CD4-positive, alpha-beta T cell treated with Interleukin-10 for 1 hour (primary cell): ENCODE results near the gene CFHR3.
"Not testable (repeated sequence)": the region's sequence is repeated elsewhere in the genome, so short reads cannot be mapped to it uniquely, and the experiment has no call there.

Experiments used
- DNase-seq: peaks from one replicate; pipeline ENCODE4 v3.0.0-alpha.2; 2020

Gene CFHR3

DNA sequence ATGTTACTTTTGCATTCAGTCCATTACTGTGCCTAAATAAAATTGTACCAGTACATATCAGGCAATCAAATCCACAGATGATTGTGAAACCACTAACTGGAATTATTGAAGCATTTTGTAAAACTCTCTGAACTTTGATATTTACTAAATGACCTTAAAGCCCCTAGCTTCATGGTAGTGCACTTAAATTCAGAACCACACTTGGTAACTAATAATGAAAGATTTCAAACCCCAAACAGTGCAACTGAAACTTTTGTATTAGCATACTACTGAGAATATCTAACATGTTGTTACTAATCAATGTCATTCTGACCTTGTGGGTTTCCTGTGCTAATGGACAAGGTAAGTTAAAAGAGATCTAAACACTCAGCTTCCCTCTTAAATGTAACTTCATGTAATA, at the start of gene CFHR3:
TSS of gene CFHR3 (plus strand) at position 238 of the 400 bp plus-strand sequence. CDS start at position 285, 47 bp downstream.
- no peak for DNase-seq

DNA sequence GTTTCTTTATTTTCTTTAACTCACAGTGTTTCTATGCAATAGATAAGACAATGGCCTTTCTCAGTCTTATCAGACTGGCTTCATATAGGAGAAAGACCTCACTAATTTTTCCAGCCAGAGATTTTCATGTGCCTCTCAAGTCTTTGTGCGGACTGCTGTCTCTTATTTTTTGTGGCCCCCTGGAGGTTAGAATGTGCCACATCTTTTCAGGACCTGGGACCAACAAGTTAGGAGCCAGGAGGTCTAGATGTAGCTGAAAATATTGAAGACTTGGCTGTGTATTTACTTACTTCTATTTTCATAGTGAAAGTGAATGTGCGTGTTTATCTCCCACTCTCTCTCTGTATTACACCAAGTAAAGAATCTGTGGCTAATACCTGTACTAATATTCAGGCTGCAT, 42.1 kb upstream of the CFHR3 start:
- no peak for DNase-seq

DNA sequence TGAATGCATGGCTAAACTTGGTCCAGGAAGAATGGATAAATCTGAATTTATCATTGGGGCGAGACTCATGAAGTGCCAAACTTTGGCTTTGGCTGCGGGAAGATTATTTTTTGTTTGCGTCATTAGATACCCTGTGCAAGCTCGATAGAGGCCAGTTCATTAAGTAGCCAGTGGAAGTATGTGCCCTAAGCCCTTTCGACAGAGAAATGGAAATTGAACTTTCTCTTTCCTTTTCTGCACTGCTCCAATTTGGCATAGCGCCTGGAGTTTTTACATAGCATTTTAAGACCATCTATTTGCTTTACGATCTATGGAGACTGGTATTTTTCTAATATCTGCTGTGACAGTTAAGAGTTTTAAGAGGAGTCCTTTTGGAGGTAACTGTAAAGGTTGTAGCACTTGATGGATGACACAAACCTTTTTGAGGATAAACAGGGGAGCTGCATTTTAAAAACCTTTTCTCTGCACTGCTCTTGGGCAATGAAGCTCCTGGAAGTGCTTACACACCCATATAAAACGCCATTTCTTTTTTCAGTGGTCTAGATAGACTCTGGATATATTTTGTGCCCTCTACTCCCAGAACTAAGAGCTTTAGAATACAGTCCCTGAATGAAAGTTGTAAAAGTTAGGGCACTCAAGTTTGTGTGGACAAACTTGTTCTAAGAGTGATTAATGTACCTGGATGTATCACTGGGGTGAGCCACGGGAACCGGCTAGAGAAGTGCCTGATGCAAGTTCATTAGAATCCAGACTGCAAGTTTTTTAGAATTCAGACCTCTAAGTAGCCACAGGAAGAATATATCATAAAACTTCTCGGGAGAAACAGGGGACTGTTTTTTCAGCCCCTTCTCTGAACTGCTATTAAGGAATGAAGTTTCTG, 41.3 kb upstream of the CFHR3 start:
- DNase-seq = no peak

DNA sequence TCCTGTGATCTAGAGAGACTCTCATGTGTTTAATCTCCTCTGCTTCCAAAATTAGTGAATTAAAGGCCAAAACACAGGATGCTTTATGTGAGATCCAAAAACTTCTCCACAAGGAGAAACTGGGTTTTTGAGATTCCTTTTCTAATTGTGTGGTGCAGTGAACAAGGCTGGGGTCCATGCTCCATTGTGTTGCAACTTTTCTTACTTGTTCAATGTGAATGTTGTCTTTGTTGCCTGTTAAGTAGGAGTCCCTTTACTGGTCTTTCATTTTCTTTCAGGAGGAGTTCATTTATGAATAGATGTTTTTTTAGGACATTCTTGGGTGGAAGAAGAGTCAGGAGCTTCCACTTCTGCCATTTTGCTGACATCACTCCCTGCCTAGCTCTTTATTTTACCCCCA, 40.6 kb upstream of the CFHR3 start:
- no peak for DNase-seq

DNA sequence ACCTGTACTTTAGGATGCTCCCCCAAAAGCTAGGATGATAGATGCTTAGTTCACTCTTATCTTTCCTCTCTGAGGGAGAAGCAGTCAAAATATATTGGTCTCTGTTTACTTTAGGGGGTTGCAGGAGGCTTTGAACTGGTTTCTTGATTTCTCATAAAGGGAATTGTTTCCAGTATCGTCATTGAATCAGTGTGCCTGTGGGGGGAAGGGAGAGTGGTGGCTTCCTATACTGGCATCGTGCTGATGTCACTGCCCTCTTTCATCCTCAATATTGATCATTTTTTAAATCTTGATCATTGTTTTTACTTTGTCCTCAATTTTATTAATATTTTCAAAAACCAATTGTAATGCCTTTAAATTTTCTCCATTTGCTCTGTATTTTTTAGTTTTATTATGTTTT, 40.2 kb upstream of the CFHR3 start:
- no peak for DNase-seq

DNA sequence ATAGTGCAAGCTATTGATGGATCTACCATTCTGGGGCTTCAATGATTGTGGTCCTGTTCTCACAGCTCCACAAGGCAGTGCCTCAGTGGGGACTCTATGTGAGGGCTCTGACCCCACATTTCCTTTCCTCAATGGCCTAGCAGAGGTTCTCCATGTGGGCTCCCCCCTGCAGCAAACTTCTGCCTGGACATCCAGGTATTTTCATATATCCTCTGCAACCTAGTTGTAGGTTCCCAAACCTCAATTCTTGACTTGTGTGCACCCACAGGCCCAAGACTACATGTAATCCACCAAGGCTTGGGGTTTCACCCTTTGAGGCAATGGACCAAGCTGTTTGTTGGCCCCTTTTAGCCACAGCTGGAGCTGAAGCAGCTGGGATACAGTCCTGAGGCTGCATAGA, 35.9 kb upstream of the CFHR3 start:
- no peak for DNase-seq

DNA sequence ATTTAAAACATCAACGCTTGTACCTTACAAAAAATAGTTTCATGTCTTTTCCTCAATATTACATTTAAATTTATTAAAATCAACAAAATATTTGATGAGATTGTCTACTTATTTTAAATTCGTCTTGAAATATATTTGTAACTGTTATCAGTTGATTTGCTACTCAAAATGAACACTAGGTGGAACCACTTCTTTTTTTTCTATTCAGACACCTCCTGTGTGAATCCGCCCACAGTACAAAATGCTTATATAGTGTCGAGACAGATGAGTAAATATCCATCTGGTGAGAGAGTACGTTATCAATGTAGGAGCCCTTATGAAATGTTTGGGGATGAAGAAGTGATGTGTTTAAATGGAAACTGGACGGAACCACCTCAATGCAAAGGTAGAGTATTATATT, 31.4 kb upstream of the CFHR3 start:
- DNase-seq = not testable (repeated sequence)

DNA sequence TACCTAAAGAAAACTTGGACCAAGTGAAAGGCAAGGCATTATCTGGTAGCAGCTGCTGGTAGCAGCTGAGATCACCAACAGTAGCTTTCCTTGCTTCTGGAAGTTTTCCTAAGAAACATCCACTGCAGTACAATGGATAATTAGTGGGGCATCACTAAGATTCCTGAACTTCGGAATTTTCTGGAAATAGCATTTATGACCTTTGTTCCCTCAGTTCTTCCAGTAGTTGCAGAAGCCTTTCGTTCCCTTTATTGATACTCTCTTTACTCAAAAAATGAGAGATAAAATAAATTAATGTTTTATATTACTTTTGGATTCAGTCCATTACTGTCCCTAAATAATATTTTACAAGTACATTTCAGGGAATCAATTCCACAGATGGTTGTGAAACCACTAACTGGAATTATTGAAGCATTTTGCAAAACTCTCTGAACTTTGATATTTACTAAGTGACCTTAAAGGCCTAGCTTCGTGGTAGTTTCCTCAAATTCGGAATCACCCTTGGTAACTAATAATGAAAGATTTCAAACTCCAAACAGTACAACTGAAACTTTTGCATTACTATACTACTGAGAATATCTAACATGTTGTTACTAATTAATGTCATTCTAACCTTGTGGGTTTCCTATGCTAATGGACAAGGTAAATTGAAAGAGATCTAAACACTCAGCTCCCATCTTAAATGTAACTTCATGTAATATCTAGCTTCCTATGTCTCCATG, 9.5 kb upstream of the CFHR3 start:
- DNase-seq = not testable (repeated sequence)

DNA sequence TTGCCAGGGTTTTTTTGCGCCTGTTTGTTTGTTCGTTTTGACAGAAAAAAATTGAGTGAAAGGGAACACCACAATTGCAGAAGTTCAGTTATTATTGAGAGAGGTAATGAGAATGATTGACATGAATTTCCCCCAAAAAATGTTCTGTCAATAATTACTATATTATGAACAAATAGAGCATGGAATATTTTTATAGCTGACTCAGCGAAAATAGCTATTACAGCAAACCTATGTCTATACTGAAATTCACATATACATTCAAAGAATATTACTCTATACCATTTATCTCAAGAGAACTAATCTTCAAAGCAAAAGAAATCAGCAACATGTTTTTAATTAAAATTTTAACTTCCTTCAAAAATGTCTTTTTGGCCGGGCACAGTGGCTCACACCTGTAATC, 4.8 kb upstream of the CFHR3 start:
- DNase-seq = not testable (repeated sequence)

DNA sequence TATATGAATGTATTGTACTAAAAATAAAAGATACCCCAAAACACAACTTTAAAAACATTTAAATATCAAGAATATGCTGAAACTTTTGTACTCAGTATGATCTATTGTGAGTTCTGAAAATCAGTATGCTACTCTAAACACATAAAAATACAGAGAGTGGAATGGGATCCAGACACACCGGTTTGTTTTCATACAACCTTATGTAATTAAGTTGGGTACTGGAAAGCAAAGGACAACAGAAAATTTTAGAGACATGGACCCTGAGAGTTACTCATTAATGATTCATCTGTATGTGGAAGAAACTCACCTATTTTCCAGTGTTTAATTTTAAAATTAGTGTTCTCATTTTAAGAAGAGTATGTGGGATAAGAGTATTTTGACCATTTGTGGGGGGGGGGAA, 927 bp upstream of the CFHR3 start:
- no peak for DNase-seq

DNA sequence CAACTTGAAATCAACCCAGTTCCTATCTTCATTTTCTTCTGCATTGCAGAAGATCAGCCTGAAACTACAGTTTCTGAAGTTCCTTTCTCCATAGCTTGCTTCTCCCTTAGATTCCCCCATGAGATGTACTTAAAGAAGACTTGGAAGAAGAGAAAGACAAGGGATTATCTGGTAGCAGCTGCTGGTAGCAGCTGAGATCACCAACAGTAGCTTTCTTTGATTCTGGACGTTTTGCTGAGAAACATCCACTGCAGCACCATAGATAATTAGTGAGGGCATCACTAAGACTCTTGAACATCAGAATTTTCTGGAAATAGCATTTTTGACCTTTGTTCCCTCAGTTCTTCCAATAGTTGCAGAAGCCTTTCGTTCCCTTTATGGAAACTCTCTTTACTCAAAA, 465 bp upstream of the CFHR3 start:
- DNase-seq = no peak

DNA sequence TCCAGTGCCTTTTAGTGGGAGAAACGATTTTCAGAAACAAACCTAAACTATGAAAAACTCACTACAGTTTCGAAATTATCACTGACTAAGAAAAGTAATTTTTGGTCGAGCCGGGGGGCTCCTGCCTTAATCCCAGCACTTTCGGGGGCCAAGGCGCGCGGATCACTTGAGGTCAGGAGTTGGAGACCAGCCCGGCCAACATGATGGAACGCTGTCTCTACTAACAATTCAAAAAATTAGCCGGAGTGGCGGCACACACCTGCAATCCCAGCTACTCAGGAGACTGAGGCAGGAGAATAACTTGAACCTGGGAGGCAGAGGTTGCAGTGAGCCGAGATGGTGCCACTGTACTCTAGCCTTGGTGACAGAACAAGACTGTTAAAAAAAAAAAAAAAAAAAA, 3.0 kb downstream of the CFHR3 start:
- DNase-seq = no peak

DNA sequence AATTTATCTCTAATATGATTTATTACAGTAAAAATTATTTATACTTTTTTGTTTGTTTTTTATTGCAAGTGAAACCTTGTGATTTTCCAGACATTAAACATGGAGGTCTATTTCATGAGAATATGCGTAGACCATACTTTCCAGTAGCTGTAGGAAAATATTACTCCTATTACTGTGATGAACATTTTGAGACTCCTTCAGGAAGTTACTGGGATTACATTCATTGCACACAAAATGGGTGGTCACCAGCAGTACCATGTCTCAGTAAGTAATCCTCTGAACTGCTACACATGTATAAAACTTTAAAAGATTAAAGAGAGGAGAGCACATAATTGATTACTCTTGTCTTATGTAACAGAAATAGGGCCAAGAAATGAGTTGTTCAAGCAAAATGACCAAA, 4.5 kb downstream of the CFHR3 start:
- no peak for DNase-seq

DNA sequence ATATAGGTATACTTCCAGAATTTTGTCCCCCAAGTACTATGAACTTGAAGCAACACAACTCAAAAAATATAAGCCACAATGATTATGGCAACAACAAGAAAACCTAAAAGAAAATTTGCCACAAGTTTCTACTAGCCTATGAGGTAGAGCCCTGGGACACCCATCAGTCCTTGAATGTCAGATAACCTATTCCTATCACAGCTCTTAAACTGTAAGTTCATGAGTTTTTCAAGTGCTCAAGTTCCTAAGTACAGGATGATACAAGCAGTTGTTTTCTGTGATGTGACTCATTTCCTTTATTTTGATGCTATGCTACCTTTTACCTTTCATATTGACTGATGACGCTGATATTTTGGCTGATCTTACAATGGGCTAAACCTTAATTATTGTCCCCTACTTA, 16.6 kb downstream of the CFHR3 start:
- DNase-seq = not testable (repeated sequence)

DNA sequence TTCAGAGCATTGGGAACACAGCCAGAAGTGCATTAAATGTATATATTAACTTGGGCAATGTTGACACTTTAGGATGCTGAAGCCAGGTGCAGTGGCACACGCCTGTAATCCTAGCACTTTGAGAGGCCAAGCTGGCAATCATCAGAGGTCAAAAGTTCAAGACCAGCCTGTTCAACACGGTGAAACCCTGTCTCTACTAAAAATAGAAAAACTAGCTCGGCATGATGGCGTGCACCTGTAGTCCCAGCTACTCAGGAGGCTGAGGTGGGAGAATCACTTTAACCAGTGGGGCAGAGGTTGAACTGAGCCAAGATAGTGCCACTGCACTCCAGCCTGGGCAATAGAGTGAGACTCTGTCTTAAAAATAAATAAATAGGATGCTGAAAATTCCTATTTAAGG, 19.5 kb downstream of the CFHR3 start:
- DNase-seq = not testable (repeated sequence)

DNA sequence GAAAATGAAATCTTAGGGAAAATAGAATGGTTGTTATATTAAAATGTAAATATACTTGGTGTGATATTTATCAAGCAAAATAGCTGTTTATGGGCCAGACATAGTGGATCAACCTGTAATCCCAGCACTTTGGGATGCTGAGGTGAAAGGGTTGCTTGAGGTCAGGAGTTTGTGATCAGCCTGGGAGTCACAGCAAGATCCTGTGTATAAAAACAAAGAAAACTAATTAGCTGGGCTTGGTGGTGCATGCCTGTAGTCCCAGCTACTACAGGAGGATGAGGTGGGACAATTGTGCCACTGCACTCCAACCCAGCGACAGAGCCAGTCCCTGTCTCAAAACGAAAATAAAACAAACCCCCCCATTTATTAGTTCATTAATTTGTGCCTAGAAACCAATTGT, 23.3 kb downstream of the CFHR3 start:
- DNase-seq = no peak

DNA sequence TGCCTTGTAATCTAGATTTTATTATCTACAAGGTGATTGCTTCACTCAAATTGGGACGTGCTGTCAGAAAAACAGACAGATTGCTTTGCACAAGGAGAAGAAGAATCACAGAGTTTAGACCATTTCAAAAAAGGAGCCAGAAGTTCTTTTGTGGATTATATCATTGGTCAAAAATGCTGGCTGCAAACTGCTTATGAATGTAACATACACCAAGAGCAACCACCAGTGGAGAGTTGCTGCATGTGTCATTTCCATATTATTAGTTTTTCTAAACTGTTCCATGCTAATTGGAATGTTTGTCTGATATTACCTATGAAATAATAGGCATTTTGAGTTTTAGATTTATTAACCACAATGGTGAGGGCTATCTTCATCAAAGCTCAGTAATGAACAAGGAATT, 27.3 kb downstream of the CFHR3 start:
- not testable (repeated sequence) for DNase-seq

DNA sequence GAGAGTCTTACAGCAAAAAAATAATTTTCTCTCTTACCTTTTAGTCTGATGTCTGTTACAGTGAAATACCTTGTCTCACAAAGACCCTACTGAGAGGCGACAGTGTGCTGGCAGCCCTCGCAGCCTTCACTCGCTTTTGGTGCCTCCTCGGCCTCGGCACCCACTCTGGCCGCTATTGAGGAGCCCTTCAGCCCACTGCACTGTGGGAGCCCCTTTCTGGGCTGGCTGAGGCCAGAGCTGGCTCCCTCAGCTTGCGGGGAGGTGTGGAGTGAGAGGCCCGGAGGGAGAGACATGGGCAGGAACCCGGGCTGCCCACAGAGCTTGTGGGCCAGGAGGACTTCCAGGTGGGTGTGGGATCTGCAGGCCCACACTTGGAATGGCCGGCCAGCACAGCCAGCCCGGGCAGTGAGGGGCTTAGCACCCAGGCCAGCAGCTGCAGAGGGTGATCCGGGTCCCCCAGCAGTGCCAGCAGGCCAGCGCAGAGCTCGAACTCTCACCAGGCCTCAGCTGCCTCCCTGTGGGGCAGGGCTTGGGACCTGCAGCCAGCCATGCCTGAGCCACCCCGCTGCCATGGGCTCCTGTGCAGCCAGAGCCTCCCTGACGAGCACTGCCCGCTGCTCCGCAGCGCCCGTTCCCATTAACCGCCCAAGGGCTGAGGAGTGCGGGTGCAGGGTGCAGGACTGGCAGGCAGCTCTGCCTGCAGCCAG, 34.0 kb downstream of the CFHR3 start:
- DNase-seq = no peak

DNA sequence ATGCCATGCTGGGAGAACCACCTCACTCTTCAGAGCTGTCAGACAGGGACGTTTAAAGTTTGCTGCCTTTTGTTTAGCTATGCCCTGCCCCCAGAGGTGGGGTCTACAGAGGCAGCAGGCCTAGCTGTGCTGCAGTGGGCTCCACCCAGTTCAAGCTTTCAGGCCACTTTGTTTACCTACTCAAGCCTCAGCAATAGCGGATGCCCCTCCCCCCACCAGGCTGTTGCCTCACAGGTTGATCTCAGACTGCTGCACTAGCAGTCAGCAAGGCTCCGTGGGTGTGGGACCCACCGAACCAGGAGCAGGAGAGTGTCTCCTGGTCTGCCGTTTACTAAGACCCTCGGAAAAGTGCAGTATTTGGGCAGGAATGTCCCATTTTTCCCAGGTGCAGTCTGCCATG, 42.8 kb downstream of the CFHR3 start:
- DNase-seq = not testable (repeated sequence)

DNA sequence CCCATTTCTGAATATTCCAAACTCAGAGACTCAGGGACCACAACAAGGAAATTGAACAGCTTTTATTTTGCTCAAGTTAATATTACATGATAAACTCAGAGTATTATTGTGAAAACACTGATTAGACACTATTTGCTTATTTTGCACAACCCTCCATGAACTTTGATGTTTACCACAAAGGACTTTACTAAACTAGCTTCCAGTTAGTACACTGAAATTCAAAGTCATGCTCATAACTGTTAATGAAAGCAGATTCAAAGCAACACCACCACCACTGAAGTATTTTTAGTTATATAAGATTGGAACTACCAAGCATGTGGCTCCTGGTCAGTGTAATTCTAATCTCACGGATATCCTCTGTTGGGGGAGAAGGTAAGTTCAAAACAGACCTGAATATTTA, 44.9 kb downstream of the CFHR3 start, which contains the start of gene CFHR1:
TSS of gene CFHR1 (plus strand) at position 201 of the 400 bp plus-strand sequence. CDS start at position 315, 114 bp downstream.
- not testable (repeated sequence) for DNase-seq

DNA sequence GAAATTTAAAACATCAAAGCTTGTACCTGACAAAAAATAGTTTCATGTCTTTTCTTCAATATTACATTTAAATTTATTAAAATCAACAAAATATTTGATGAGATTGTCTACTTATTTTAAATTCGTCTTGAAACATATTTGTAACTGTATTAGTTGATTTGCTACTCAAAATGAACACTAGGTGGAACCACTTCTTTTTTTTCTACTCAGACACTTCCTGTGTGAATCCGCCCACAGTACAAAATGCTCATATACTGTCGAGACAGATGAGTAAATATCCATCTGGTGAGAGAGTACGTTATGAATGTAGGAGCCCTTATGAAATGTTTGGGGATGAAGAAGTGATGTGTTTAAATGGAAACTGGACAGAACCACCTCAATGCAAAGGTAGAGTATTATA, 53.2 kb downstream of the CFHR3 start:
- peak; percentile 1 for DNase-seq
